K562 (cell line): ENCODE data around the gene MAGI1. TPM values are rescaled to one million over a fixed set of nuclear protein-coding genes. Genes with fewer than 3 reads are reported as not detected.

Experiments
- ATAC-seq: fragments of 200-7000 bp; cut with Tn5 transposase; 3 replicates; pipeline ENCODE4 v1.9.1; 2020; ENCODE audit warnings: moderate library complexity
- BruUV-seq: library from RNA; stranded (reverse); fragments of 400-500 nt; replicated peaks from 2 replicates; lab custom pipeline; 2021; lab: Mats Ljungman, UMichigan
- CTCF ChIA-PET: fragments of 300-600 bp; formaldehyde crosslinking; extraction: SDS; loops from one replicate; lab custom pipeline; 2021; ENCODE audit warnings: low intra/inter-chr PET ratio; lab: Yijun Ruan, JAX
- POLR2A ChIA-PET: fragments of 300-600, 350-650 bp; sonication (Branson Sonifier 250); formaldehyde crosslinking; extraction: SDS; loops from one replicate; lab custom pipeline; 2021; ENCODE audit warnings: antibody characterized with exemption, inconsistent platforms; lab: Yijun Ruan, JAX
- DNase-seq, 4 experiments: peaks; one replicate each; pipeline versions ENCODE4 v3.0.0 to v3.0.0-alpha.2; 2011 to 2018; ENCODE audit warnings: low spot score in 3 of 4, mixed read lengths in 3 of 4; ENCODE audit errors: extremely low read depth in 1 of 4
- FAIRE-seq: peaks from 2 replicates; lab custom pipeline; 2011; peaks lifted over from hg19 to GRCh38; lab: Jason Lieb, UNC
- H2AFZ ChIP-seq: 2 replicates; pipeline ENCODE4 v1.6.0; 2011; ENCODE audit warnings: low read depth, low read length, control low read depth, inconsistent platforms
- H3K27ac ChIP-seq: fragments of 200-600 bp; 3 replicates; pipeline ENCODE4 v1.8.0; 2011; ENCODE audit warnings: low read depth, mild to moderate bottlenecking, control low read depth, inconsistent platforms, low read length, moderate library complexity, mixed read lengths; ENCODE audit errors: extremely low read depth
- H3K27me3 ChIP-seq, 2 experiments: fragments of 300-600 bp in 1 of 2; 2 replicates in 1 of 2; 3 replicates in 1 of 2; pipeline versions ENCODE4 v1.6.0 to v1.8.0; 2011; ENCODE audit warnings: inconsistent platforms in 2 of 2, low read length in 2 of 2, mild to moderate bottlenecking in 1 of 2, mixed read lengths in 1 of 2, moderate library complexity in 1 of 2; ENCODE audit not compliant: control insufficient read depth in 2 of 2, insufficient read depth in 2 of 2
- H3K36me3 ChIP-seq: fragments of 300-600 bp; 3 replicates; pipeline ENCODE4 v1.8.0; 2011; ENCODE audit warnings: mild to moderate bottlenecking, low read length, inconsistent platforms; ENCODE audit not compliant: control insufficient read depth, insufficient read depth
- H3K4me1 ChIP-seq, 2 experiments: fragments of 200-600 bp in 1 of 2; replicated peaks in 1 of 2; 2 replicates in 1 of 2; 3 replicates in 1 of 2; pipeline versions ENCODE4 v1.5.1 to v1.8.0; 2011; ENCODE audit warnings: inconsistent platforms in 2 of 2, low read length in 2 of 2, mild to moderate bottlenecking in 1 of 2, mixed read lengths in 1 of 2, moderate library complexity in 1 of 2; ENCODE audit not compliant: control insufficient read depth in 2 of 2, insufficient read depth in 2 of 2
- H3K4me2 ChIP-seq: 2 replicates; pipeline ENCODE4 v1.6.1; 2011; ENCODE audit warnings: low read length, control low read depth, inconsistent platforms, mixed read lengths; ENCODE audit not compliant: insufficient read depth
- H3K4me3 ChIP-seq: fragments of 200-600 bp; sonication (generic), shearing (Covaris generic); 2 replicates; pipeline ENCODE4 v1.5.1; 2016; ENCODE audit warnings: control low read depth, inconsistent platforms
- H3K79me2 ChIP-seq: fragments of 200-600 bp; 3 replicates; pipeline ENCODE4 v1.8.0; 2011; ENCODE audit warnings: low read length, inconsistent platforms; ENCODE audit not compliant: control insufficient read depth, insufficient read depth
- H3K9ac ChIP-seq, 2 experiments: 2 replicates each; pipeline versions ENCODE4 v1.6.0 to v1.6.1; 2011; ENCODE audit warnings: low read depth in 2 of 2, low read length in 2 of 2, control low read depth in 1 of 2, inconsistent platforms in 1 of 2, mild to moderate bottlenecking in 1 of 2, mixed read lengths in 1 of 2; ENCODE audit not compliant: insufficient read depth in 1 of 2
- H3K9me1 ChIP-seq: one replicate; pipeline ENCODE4 v1.6.0; 2011; ENCODE audit warnings: inconsistent platforms, mild to moderate bottlenecking, low read length, moderate library complexity; ENCODE audit not compliant: control insufficient read depth, insufficient read depth
- H3K9me3 ChIP-seq: replicated peaks from 2 replicates; pipeline ENCODE4 v1.5.1; 2011; ENCODE audit warnings: low read depth, low read length, inconsistent platforms; ENCODE audit not compliant: control insufficient read depth, insufficient read depth
- H4K20me1 ChIP-seq: replicated peaks from 2 replicates; pipeline ENCODE4 v1.6.1; 2011; ENCODE audit warnings: low read length, inconsistent platforms, mixed read lengths; ENCODE audit not compliant: control insufficient read depth, insufficient read depth
- HMG20A ChIP-seq: fragments of 450-650 bp; formaldehyde crosslinking; conservative IDR thresholded peaks from 2 replicates; pipeline ENCODE4 v1.4.0; 2020; ENCODE audit warnings: mild to moderate bottlenecking, mixed read lengths
- MEF2D ChIP-seq: conservative IDR thresholded peaks from 2 replicates; pipeline ENCODE4 v1.6.1; 2016; ENCODE audit warnings: low read depth, missing genetic modification characterization, missing compliant biosample characterization
- NFE2 ChIP-seq: IDR thresholded peaks from 2 replicates; pipeline ENCODE4 v1.6.1; 2014; ENCODE audit warnings: antibody characterized with exemption, low read depth
- POLR2AphosphoS5 ChIP-seq: IDR thresholded peaks from 2 replicates; pipeline ENCODE4 v1.6.1; 2011; ENCODE audit warnings: mild to moderate bottlenecking, low read depth, low read length, moderate library complexity; ENCODE audit not compliant: control insufficient read depth, insufficient read depth
- POLR3A ChIP-seq: IDR thresholded peaks from 2 replicates; pipeline ENCODE4 v1.6.1; 2011; ENCODE audit warnings: borderline replicate concordance, mild to moderate bottlenecking, moderate library complexity; ENCODE audit not compliant: insufficient read length, insufficient read depth; ENCODE audit errors: extremely low read depth
- RFX5 ChIP-seq: IDR thresholded peaks from 2 replicates; pipeline ENCODE4 v1.6.1; 2011; ENCODE audit warnings: low read depth, mild to moderate bottlenecking, improper control_type of control experiment, low read length
- SMAD3 ChIP-seq: fragments of 450-650 bp; formaldehyde crosslinking; conservative IDR thresholded peaks from 2 replicates; pipeline ENCODE4 v1.4.0; 2020; ENCODE audit warnings: mild to moderate bottlenecking
- SMARCB1 ChIP-seq: IDR thresholded peaks from 2 replicates; pipeline ENCODE4 v1.6.1; 2011; ENCODE audit warnings: improper control_type of control experiment, low read depth; ENCODE audit not compliant: insufficient read length
- TAF7 ChIP-seq: fragments of 450-650 bp; IDR thresholded peaks from 2 replicates; pipeline ENCODE4 v1.6.1; 2016; ENCODE audit warnings: missing genetic modification characterization, missing compliant biosample characterization
- XRCC5 ChIP-seq: fragments of 200-400 bp; formaldehyde crosslinking; IDR thresholded peaks from 2 replicates; pipeline ENCODE4 v1.6.1; 2017; ENCODE audit warnings: low read depth, mild to moderate bottlenecking, low read length
- ZNF436 ChIP-seq: fragments of 250-450, 450-650 bp; sonication (Bioruptor Pico); formaldehyde crosslinking; IDR thresholded peaks from 2 replicates; pipeline ENCODE4 v1.7.0; 2020; ENCODE audit warnings: mild to moderate bottlenecking
- WGBS: fragments of 100-300 bp; shearing (Covaris generic); methylation state at CpG from one replicate; pipeline ENCODE4 v1.1.6; 2016; ENCODE audit warnings: low coverage, mixed read lengths; ENCODE audit not compliant: insufficient coverage; ENCODE audit errors: missing lambda C conversion rate; 5-methylcytosine and 5-hydroxymethylcytosine counted together
- in situ Hi-C: fragments of 300-500 bp; cut with MboI; formaldehyde crosslinking; loops from 4 replicates; pipeline ENCODE4 v1.15.0; 2018; ENCODE audit warnings: inconsistent platforms, mixed read lengths
- intact Hi-C: fragments of 100-400 bp; cut with micrococcal nuclease; formaldehyde crosslinking; loops from 2 replicates; pipeline ENCODE4 v1.14.2; 2022
- polyA plus RNA-seq, 8 experiments: library from polyadenylated mRNA; depleted of rRNA in 4 of 8; stranded (reverse) in 5 of 8; unstranded in 3 of 8; fragments of >200 nt; fragmentation: Nextera tagmentation in 2 of 8; fragmentation: Illumina TruSeq in 1 of 8; extraction: Ambion mirVana in 2 of 8; extraction: Trizol in 1 of 8; gene quantifications; 2 replicates each; pipeline versions ENCODE4 v1.2.1 to v1.2.3, GENCODE V29; 2011 to 2014; ENCODE audit warnings: inconsistent platforms in 1 of 8, missing spikeins in 1 of 8
- total RNA-seq, 7 experiments: library from RNA; depleted of rRNA in 6 of 7; stranded (reverse); fragments of >200 nt in 6 of 7; fragmentation: Illumina TruSeq in 2 of 7; extraction: Trizol in 2 of 7; gene quantifications; 2 replicates each; pipeline versions ENCODE4 v1.2.1 to v1.2.3, GENCODE V29; 2011 to 2021; ENCODE audit warnings: low replicate concordance in 1 of 7
- TF ChIP-seq, protein P1 (sequence below): sonication (generic); formaldehyde crosslinking; IDR thresholded peaks from 2 replicates; pipeline ENCODE4 v1.8.1; 2023; ENCODE audit warnings: mild to moderate bottlenecking, missing genetic modification reagents
- TF ChIP-seq, protein P2 (sequence below): fragments of 250-450 bp; sonication (Bioruptor Pico); IDR thresholded peaks from 2 replicates; pipeline ENCODE4 v1.4.0; 2020; ENCODE audit warnings: mild to moderate bottlenecking, moderate library complexity

MAGI1 gene
- total and polyA plus RNA-seq, 9 of the 15 experiments (the other 6 are each of a cell fraction or from before 2014, with no cell fraction given): 7.8 to 59.4 (median 43.2) TPM

DNA sequence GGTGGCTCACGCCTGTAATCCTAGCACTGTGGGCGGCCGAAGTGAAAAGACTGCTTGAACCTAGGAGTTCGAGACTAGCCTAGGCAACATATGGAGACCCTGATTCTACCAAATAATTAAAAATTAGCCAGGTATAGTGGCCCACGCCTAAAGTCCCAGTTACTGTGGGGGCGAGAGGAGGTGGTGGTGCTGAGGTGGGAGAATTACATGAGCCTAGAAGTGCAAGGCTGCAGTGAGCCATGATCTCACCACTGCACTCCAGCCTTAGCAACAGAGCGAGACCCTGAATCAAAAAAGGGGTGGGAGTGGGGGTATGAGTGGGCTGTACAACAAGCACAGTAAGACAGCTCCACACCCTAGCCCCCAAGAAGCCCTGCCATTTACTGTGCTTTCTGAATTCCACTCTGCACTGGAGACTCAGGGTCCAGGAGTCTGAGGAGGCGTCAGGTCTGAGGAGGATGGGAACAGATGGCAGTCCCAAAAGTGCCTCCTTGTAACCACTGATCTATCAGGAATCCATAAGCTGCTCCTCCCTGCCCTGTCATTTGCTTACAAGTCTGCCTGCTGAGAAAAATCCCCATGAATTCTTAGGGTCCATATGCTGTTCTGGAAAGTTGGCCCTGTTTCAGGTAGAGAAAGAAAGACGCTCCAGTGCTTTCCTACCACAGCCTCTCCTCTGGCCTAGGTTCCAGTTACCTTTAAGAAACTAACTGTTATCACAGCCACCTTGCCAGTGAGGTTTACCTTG is 171.1 kb downstream of the MAGI1 start:
- H3K79me2 ChIP-seq: no peaks in the 10 kb centered on the region
- no TSS peak for BruUV-seq
- no peaks in the 10 kb centered on the region for H3K27me3 ChIP-seq
- no peak overlapping the region for H3K4me3 ChIP-seq
- 2% methylated on average over 9 of the region's 9 CpGs for WGBS
- H3K4me1 ChIP-seq: no peaks in the 10 kb centered on the region
- in situ Hi-C loops: no loop called here
- ChIA-PET CTCF (no interaction called here), POLR2A (no interaction called here)
- H3K27ac ChIP-seq: no peak overlapping the region
- H4K20me1 ChIP-seq: no peaks in the 10 kb centered on the region
- intact Hi-C loops: no loop called here
- H3K36me3 ChIP-seq: no peaks in the 10 kb centered on the region
- TF ChIP-seq POLR2AphosphoS5 (no peak), SMAD3 (CRISPR knock-in tag) (no peak)
- no peak overlapping the region for H3K9ac ChIP-seq
- H3K4me2 ChIP-seq: no peak overlapping the region
- FAIRE-seq (no peak), ATAC-seq (no peak), DNase-seq (no peak)
- no peaks in the 10 kb centered on the region for H3K9me1 ChIP-seq
- H3K9me3 ChIP-seq: no peaks in the 10 kb centered on the region
- H2AFZ ChIP-seq: no peak overlapping the region

DNA sequence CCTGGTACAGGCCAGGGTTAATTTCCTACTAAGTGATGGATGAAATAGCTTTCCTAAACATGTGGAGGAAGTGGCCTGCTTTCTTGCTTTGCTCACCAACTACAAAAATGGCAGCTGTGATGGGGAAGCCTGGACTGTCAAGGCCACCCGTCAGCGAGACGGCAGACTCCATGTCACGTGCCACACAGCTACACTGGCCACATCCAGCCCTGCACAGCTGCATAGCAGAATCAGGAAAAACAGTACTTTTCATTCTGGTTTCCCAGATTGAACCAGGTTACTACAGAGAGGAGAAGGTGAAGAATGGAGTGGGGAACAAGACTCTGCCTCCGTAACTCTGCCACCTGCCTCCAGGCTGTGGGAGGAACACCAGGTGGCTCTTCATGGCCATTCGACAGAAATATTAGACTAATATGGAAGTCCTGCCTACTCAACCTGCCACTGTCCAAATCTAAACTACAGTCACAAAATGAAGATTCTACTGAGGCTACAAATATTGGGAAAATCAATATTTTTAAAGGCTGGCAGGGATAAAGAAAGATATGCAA is 174.3 kb downstream of the MAGI1 start:
- Histone ChIP-seq H3K4me3 (no peak overlapping the region), H3K4me1 (no peaks in the 10 kb centered on the region), H3K27me3 (no peaks in the 10 kb centered on the region), H3K27ac (no peak overlapping the region), H3K36me3 (no peaks in the 10 kb centered on the region), H3K4me2 (no peak overlapping the region), H3K79me2 (no peaks in the 10 kb centered on the region), H4K20me1 (no peaks in the 10 kb centered on the region), H2AFZ (no peak overlapping the region), H3K9me1 (no peaks in the 10 kb centered on the region), H3K9me3 (no peaks in the 10 kb centered on the region), H3K9ac (no peak overlapping the region)
- intact Hi-C loops: no loop called here
- FAIRE-seq: no peak
- POLR2A ChIA-PET: no interaction called here
- no peak for ATAC-seq
- DNase-seq: no peak
- in situ Hi-C loops: no loop called here
- BruUV-seq: no TSS peak
- 0% methylated on average over 6 of the region's 6 CpGs for WGBS
- CTCF ChIA-PET: no interaction called here
- TF ChIP-seq RFX5 (no peak), SMARCB1 (no peak), NFE2 (no peak), TAF7 (tag) (no peak), MEF2D (tag) (no peak), HMG20A (CRISPR knock-in tag) (no peak), XRCC5 (no peak), ZNF436 (CRISPR knock-in tag) (no peak), POLR3A (no peak)
- TF ChIP-seq, protein P1, sequence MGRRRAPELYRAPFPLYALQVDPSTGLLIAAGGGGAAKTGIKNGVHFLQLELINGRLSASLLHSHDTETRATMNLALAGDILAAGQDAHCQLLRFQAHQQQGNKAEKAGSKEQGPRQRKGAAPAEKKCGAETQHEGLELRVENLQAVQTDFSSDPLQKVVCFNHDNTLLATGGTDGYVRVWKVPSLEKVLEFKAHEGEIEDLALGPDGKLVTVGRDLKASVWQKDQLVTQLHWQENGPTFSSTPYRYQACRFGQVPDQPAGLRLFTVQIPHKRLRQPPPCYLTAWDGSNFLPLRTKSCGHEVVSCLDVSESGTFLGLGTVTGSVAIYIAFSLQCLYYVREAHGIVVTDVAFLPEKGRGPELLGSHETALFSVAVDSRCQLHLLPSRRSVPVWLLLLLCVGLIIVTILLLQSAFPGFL (CRISPR knock-in tag): no peak
- TF ChIP-seq, protein P2, sequence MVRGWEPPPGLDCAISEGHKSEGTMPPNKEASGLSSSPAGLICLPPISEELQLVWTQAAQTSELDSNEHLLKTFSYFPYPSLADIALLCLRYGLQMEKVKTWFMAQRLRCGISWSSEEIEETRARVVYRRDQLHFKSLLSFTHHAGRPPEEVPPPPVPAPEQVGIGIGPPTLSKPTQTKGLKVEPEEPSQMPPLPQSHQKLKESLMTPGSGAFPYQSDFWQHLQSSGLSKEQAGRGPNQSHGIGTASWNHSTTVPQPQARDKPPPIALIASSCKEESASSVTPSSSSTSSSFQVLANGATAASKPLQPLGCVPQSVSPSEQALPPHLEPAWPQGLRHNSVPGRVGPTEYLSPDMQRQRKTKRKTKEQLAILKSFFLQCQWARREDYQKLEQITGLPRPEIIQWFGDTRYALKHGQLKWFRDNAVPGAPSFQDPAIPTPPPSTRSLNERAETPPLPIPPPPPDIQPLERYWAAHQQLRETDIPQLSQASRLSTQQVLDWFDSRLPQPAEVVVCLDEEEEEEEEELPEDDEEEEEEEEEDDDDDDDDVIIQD (CRISPR knock-in tag): no peak
